Measurements from ENCODE around the gene ARMC2.

- TF ChIP-seq, protein P1, sequence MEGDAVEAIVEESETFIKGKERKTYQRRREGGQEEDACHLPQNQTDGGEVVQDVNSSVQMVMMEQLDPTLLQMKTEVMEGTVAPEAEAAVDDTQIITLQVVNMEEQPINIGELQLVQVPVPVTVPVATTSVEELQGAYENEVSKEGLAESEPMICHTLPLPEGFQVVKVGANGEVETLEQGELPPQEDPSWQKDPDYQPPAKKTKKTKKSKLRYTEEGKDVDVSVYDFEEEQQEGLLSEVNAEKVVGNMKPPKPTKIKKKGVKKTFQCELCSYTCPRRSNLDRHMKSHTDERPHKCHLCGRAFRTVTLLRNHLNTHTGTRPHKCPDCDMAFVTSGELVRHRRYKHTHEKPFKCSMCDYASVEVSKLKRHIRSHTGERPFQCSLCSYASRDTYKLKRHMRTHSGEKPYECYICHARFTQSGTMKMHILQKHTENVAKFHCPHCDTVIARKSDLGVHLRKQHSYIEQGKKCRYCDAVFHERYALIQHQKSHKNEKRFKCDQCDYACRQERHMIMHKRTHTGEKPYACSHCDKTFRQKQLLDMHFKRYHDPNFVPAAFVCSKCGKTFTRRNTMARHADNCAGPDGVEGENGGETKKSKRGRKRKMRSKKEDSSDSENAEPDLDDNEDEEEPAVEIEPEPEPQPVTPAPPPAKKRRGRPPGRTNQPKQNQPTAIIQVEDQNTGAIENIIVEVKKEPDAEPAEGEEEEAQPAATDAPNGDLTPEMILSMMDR (IDR thresholded peaks at IDR 0.05), result no peak
- no peak for TF ChIP-seq POLR2AphosphoS5 (IDR thresholded peaks at IDR 0.05)
Measured at GRCh38 chr6:108805611-108806167, 42.5 kb upstream of the ARMC2 start.
